OCI-M2 (cell line): ENCODE results near the gene PITPNM1.
"Not testable (repeated sequence)": the region's sequence is repeated elsewhere in the genome, so short reads cannot be mapped to it uniquely, and the experiment has no call there.

Source experiments
- DNase-seq: peaks from one replicate; lab custom pipeline; 2025; ENCODE audit not compliant: unreplicated experiment; lab: John Stamatoyannopoulos, UW

The PITPNM1 gene

GRCh38 chr11:67491276-67492068 lies 13.7 kb downstream of the PITPNM1 start:
- DNase-seq: no peak

GRCh38 chr11:67490727-67491065 lies 14.5 kb downstream of the PITPNM1 start:
- DNase-seq: no peak

- DNase-seq: no peak
These were observed 15.1 kb downstream of the PITPNM1 start for GRCh38 chr11:67489885-67490726.

GRCh38 chr11:67489203-67489884 lies 15.8 kb downstream of the PITPNM1 start:
- no peak for DNase-seq

GRCh38 chr11:67486481-67487195 lies 18.5 kb downstream of the PITPNM1 start:
- DNase-seq: no peak

- not testable (repeated sequence) for DNase-seq
These were observed 19.2 kb downstream of the PITPNM1 start for GRCh38 chr11:67485873-67486361.

- no peak for DNase-seq
These were observed 20.3 kb downstream of the PITPNM1 start for GRCh38 chr11:67484847-67485311.

- DNase-seq: no peak
These were observed 21.1 kb downstream of the PITPNM1 start for GRCh38 chr11:67483831-67484665.

- DNase-seq: peak; percentile 93
These were observed 22.1 kb downstream of the PITPNM1 start, which contains the start of gene AIP for GRCh38 chr11:67482827-67483798. AIP (plus strand) TSS chr11:67483026; CDS start chr11:67483159, 133 bp downstream.

GRCh38 chr11:67482275-67482826 lies 22.8 kb downstream of the PITPNM1 start:
- no peak for DNase-seq

- DNase-seq: not testable (repeated sequence)
These were observed 27.7 kb downstream of the PITPNM1 start for GRCh38 chr11:67477344-67478050.

- DNase-seq: peak; percentile 9
These were observed 28.5 kb downstream of the PITPNM1 start for GRCh38 chr11:67476692-67477091.

- DNase-seq: no peak
These were observed 32.3 kb downstream of the PITPNM1 start for GRCh38 chr11:67472882-67473281.

GRCh38 chr11:67470337-67471002 lies 34.7 kb downstream of the PITPNM1 start:
- no peak for DNase-seq

GRCh38 chr11:67469508-67469811 lies 35.7 kb downstream of the PITPNM1 start:
- DNase-seq: no peak

- no peak for DNase-seq
These were observed 36.2 kb downstream of the PITPNM1 start, which contains the start of gene TMEM134 for GRCh38 chr11:67468759-67469507. TMEM134 (minus strand) TSS chr11:67469251; CDS start chr11:67469192, 59 bp downstream.

- DNase-seq: no peak
These were observed 36.8 kb downstream of the PITPNM1 start for GRCh38 chr11:67468456-67468758.
